Breast epithelium (tissue), 3 donors: ENCODE data around the gene SRP68.

Experiments used
- POLR2A ChIP-seq: fragments of 450-650 bp; IDR thresholded peaks from one replicate; pipeline ENCODE4 v1.6.1; 2016; ENCODE audit warnings: antibody characterized with exemption, mild to moderate bottlenecking, moderate library complexity
- POLR2AphosphoS5 ChIP-seq, 3 donors: sonication (generic); formaldehyde crosslinking; IDR thresholded peaks; one replicate each; pipeline ENCODE4 v1.6.1; 2017; ENCODE audit warnings: antibody characterized with exemption in 3 of 3
- TF ChIP-seq, protein P1 (sequence below), 3 donors: fragments of 450-650 bp; IDR thresholded peaks; one replicate each; pipeline ENCODE4 v1.5.1; 2016 to 2017; ENCODE audit warnings: antibody characterized with exemption in 3 of 3, mild to moderate bottlenecking in 3 of 3, moderate library complexity in 3 of 3

DNA sequence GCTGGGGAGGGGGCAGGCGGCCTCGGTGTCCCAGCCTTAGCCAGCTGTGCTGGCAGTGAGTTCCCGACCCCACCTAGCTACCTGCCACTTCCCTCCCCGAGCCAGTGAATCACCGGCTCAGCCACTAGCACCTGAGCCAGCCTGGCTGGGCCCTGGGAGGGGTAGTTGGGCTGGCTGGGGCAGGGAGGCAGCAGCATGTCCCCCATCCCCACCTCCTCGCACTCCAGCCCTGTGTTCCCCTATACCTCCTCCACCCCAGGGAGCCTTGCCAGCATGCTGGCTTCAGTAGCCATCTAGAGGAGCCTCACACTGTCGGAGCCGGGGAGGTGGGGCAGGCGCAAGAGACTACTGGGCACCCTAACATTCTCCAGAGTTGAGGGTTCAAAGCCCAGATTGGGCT, 48.0 kb downstream of the SRP68 start:
- no peak for TF ChIP-seq POLR2A
- TF ChIP-seq, protein P1, sequence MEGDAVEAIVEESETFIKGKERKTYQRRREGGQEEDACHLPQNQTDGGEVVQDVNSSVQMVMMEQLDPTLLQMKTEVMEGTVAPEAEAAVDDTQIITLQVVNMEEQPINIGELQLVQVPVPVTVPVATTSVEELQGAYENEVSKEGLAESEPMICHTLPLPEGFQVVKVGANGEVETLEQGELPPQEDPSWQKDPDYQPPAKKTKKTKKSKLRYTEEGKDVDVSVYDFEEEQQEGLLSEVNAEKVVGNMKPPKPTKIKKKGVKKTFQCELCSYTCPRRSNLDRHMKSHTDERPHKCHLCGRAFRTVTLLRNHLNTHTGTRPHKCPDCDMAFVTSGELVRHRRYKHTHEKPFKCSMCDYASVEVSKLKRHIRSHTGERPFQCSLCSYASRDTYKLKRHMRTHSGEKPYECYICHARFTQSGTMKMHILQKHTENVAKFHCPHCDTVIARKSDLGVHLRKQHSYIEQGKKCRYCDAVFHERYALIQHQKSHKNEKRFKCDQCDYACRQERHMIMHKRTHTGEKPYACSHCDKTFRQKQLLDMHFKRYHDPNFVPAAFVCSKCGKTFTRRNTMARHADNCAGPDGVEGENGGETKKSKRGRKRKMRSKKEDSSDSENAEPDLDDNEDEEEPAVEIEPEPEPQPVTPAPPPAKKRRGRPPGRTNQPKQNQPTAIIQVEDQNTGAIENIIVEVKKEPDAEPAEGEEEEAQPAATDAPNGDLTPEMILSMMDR (IDR thresholded peaks at IDR 0.05) = no peak
- no peak for TF ChIP-seq POLR2AphosphoS5 (IDR thresholded peaks at IDR 0.05)
